ENCODE results near the gene ZNF57. TPM values are rescaled to one million over a fixed set of nuclear protein-coding genes. Genes with fewer than 3 reads are reported as not detected.

The ZNF57 gene
- total and polyA plus RNA-seq, 9 of the 15 experiments (the other 6 are each of a cell fraction or from before 2014, with no cell fraction given) = 3.9 to 13.5 (median 7.8) TPM

GRCh38 chr19:2865334-2866100 is 35.2 kb upstream of the ZNF57 start (continued):
- TF ChIP-seq SMAD2 (IDR thresholded peaks at IDR 0.05; ENCODE audit: low read depth, low read length) = no peak
- TF ChIP-seq XRCC4 (IDR thresholded peaks at IDR 0.05; ENCODE audit: extremely low read depth, insufficient read depth, insufficient read length) = no peak
- no peak for TF ChIP-seq TCF15 (CRISPR knock-in tag; IDR thresholded peaks at IDR 0.05)
- TF ChIP-seq MTF1 (CRISPR knock-in tag; IDR thresholded peaks at IDR 0.05; ENCODE audit: borderline replicate concordance) = no peak
- no peak for TF ChIP-seq CHD2 (IDR thresholded peaks at IDR 0.05; ENCODE audit: low read depth, low read length)
- peak; percentile 82 for TF ChIP-seq KLF16 (IDR thresholded peaks at IDR 0.05)
- TF ChIP-seq ZNF197 (CRISPR knock-in tag; IDR thresholded peaks at IDR 0.05; ENCODE audit: low read depth) = no peak; the same call in 1 of the 2 replicates
- peak; percentile 96 for TF ChIP-seq FOXM1 (IDR thresholded peaks at IDR 0.05; ENCODE audit: low read depth)
- TF ChIP-seq FOXM1 (CRISPR knock-in tag; IDR thresholded peaks at IDR 0.05; ENCODE audit: low read depth) = no peak
- no peak for TF ChIP-seq PTRF (tag; IDR thresholded peaks at IDR 0.05)
- no peak for TF ChIP-seq UBTF (IDR thresholded peaks at IDR 0.05; ENCODE audit: borderline replicate concordance in 1 of 2, low read depth in 2 of 2, low read length in 2 of 2)
- no peak for TF ChIP-seq ZBTB1 (CRISPR knock-in tag; IDR thresholded peaks at IDR 0.05; ENCODE audit: borderline replicate concordance, low read depth)
- no peak for TF ChIP-seq THRB (CRISPR knock-in tag; conservative IDR thresholded peaks at IDR 0.05)
- TF ChIP-seq FOXK2 (conservative IDR thresholded peaks at IDR 0.05 in 1 of 2, IDR thresholded peaks at IDR 0.05 in 1 of 2; ENCODE audit: low read depth in 2 of 2) = peak; percentile 59 to 63; a peak in 2 of 4 replicates
- TF ChIP-seq SMARCE1 (IDR thresholded peaks at IDR 0.05) = peak; percentile 69
- peak; percentile 88 for TF ChIP-seq CBFA2T3 (IDR thresholded peaks at IDR 0.05)
- TF ChIP-seq HOMEZ (CRISPR knock-in tag; IDR thresholded peaks at IDR 0.05) = no peak
- no peak for TF ChIP-seq ZNF311 (CRISPR knock-in tag; IDR thresholded peaks at IDR 0.05)
- no peak for TF ChIP-seq HNRNPK (IDR thresholded peaks at IDR 0.05; ENCODE audit: low read depth, low read length, poor library complexity, severe bottlenecking)
- TF ChIP-seq HCFC1 (IDR thresholded peaks at IDR 0.05; ENCODE audit: low read depth, low read length) = no peak
- 0 out of 2 replicates have a peak, but pooled peaks have one; percentile 20 for TF ChIP-seq CC2D1A (IDR thresholded peaks at IDR 0.05)
- no peak for TF ChIP-seq ZNF707 (CRISPR knock-in tag; conservative IDR thresholded peaks at IDR 0.05)
- TF ChIP-seq U2AF2 (optimal IDR thresholded peaks at IDR 0.05; ENCODE audit: low read depth, low read length) = no peak
- TF ChIP-seq SMAD4 (CRISPR knock-in tag; conservative IDR thresholded peaks at IDR 0.05) = peak; percentile 80
- TF ChIP-seq TRIM24 (IDR thresholded peaks at IDR 0.05) = peak; percentile 87

All from K562 (cell line).